Measurements from ENCODE around the gene GON7.
A peak's percentile ranks its signal among the peaks of the same experiment; 100 is the strongest.

Gene GON7

GRCh38 chr14:93206793-93207467, at the start of gene GON7, which contains the start of gene UBR7:
TSS of gene GON7 (minus strand) at chr14:93207065. CDS start at chr14:93207037, 28 bp downstream.
TSS of gene UBR7 (plus strand) at chr14:93207256. CDS start at chr14:93207292, 36 bp downstream.
- H3K27ac ChIP-seq: peak within 1 kb of the TSS; percentile 68 to 92
- H3K4me3 ChIP-seq: peak within 1 kb of the TSS; percentile 99
- no peak for TF ChIP-seq CTCF (IDR thresholded peaks at IDR 0.05)
- peak; percentile 97 for DNase-seq (ENCODE audit: low spot score)

GRCh38 chr14:93249128-93249831, 42.4 kb upstream of the GON7 start:
- H3K27ac ChIP-seq: no peak overlapping the region
- TF ChIP-seq CTCF (IDR thresholded peaks at IDR 0.05): no peak
- no peak for DNase-seq (ENCODE audit: low spot score)
- H3K4me3 ChIP-seq: no peak overlapping the region

- H3K4me3 ChIP-seq: no peak overlapping the region
Observed at GRCh38 chr14:93246534-93246933, 39.7 kb upstream of the GON7 start.

GRCh38 chr14:93245764-93246420, 39.0 kb upstream of the GON7 start:
- Histone ChIP-seq H3K4me3 (no peak overlapping the region), H3K27ac (no peak overlapping the region)
- no peak for DNase-seq (ENCODE audit: low spot score)
- no peak for TF ChIP-seq CTCF (IDR thresholded peaks at IDR 0.05)

More at GRCh38 chr14:93246534-93246933, 39.7 kb upstream of the GON7 start:
- no peak overlapping the region for H3K27ac ChIP-seq
- DNase-seq (ENCODE audit: low spot score): no peak
- no peak for TF ChIP-seq CTCF (IDR thresholded peaks at IDR 0.05)

- TF ChIP-seq CTCF (IDR thresholded peaks at IDR 0.05): no peak
- Histone ChIP-seq H3K27ac (no peak overlapping the region), H3K4me3 (no peak overlapping the region)
- DNase-seq (ENCODE audit: low spot score): no peak
Observed at GRCh38 chr14:93240678-93241000, 33.8 kb upstream of the GON7 start.

GRCh38 chr14:93239869-93240677, 33.2 kb upstream of the GON7 start:
- DNase-seq (ENCODE audit: low spot score): no peak
- H3K27ac ChIP-seq: no peak overlapping the region
- H3K4me3 ChIP-seq: no peak overlapping the region
- no peak for TF ChIP-seq CTCF (IDR thresholded peaks at IDR 0.05)
